Mucosa of descending colon (tissue), 3 donors: ENCODE measurements around the gene SETSIP. TPM values are rescaled to one million over a fixed set of nuclear protein-coding genes. Genes with fewer than 3 reads are reported as not detected.
"Not testable (repeated sequence)": the region's sequence is repeated elsewhere in the genome, so short reads cannot be mapped to it uniquely, and the experiment has no call there.

ENCODE experiments used
- ATAC-seq: fragments of 200-7000 bp; cut with Tn5 transposase; one replicate; pipeline ENCODE4 v1.9.1; 2020; ENCODE audit warnings: mild to moderate bottlenecking, moderate library complexity
- DNase-seq, 3 donors: peaks; one replicate each; pipeline ENCODE4 v3.0.0-alpha.2; 2020
- H3K36me3 ChIP-seq: fragments of 200-600 bp; one replicate; pipeline ENCODE4 v1.8.0; 2021; ENCODE audit warnings: low read depth, mild to moderate bottlenecking
- H3K4me1 ChIP-seq: fragments of 200-600 bp; one replicate; pipeline ENCODE4 v1.8.0; 2021; ENCODE audit warnings: low read depth, mild to moderate bottlenecking
- H3K4me3 ChIP-seq: fragments of 200-600 bp; one replicate; pipeline ENCODE4 v1.8.0; 2021; ENCODE audit warnings: mild to moderate bottlenecking
- H3K9me3 ChIP-seq: fragments of 200-600 bp; one replicate; pipeline ENCODE4 v1.8.0; 2021; ENCODE audit warnings: mild to moderate bottlenecking
- intact Hi-C, 2 donors: fragments of 100-400 bp; cut with DNase I in 1 of 2; cut with micrococcal nuclease in 1 of 2; formaldehyde crosslinking; loops; one replicate each; pipeline versions ENCODE4 v1.11.0 to v1.11.1; 2022; cut with DNase I, micrococcal nuclease
- total RNA-seq, 3 donors: library from RNA; stranded (reverse); fragmentation: NEBNext Ultra II Directional in 2 of 3; extraction: Animal tissue kit (Norgen Biotek cat#: 25700) in 2 of 3; gene quantifications; one replicate each; pipeline versions ENCODE4 v1.2.1 to v1.2.4, GENCODE V29; 2021 to 2023
- TF ChIP-seq, protein P1 (sequence below): fragments of 200-600 bp; IDR thresholded peaks from one replicate; pipeline ENCODE4 v1.8.0; 2022; ENCODE audit warnings: antibody characterized with exemption, mild to moderate bottlenecking
- donor health status: DM: no; HTN: no; CAD: no; lungs with moderate emphysema.
- donor health status: DM: no; HTN: no; CAD: no.
- donor health status: DM: no; HTN: yes; CAD: no.

Gene SETSIP
- total RNA-seq, 3 donors from 2014 or later: not detected

DNA sequence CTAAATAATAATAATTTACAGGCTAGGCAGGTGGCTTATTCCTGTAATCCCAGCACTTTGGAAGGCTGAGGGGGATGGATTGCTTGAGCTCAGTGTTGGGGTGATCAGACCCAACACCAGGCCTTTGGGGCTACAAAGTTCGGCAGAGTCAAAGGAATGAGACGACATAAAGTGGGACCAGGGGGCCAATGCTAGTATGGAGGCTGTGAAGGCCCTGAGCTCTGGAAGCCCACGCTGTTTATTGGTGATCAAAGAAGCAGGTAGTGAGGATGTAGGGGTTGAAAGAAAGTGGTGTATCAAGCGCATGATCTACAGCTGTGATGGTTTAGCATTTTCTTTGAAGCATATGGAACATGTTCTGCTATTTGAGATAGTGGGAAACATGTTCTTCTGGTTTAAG is 10.5 kb upstream of the SETSIP start:
- intact Hi-C loops: no loop called here
- no peak overlapping the region for H3K4me3 ChIP-seq

GRCh38 chr1:92084651-92085050 is 9.4 kb upstream of the SETSIP start:
- no peaks in the 10 kb centered on the region for H3K36me3 ChIP-seq
- DNase-seq (no peak), ATAC-seq (no peak)
- intact Hi-C loops: no loop called here
- peaks cover 24% of the 10 kb centered on the region for H3K9me3 ChIP-seq
- TF ChIP-seq, protein P1, sequence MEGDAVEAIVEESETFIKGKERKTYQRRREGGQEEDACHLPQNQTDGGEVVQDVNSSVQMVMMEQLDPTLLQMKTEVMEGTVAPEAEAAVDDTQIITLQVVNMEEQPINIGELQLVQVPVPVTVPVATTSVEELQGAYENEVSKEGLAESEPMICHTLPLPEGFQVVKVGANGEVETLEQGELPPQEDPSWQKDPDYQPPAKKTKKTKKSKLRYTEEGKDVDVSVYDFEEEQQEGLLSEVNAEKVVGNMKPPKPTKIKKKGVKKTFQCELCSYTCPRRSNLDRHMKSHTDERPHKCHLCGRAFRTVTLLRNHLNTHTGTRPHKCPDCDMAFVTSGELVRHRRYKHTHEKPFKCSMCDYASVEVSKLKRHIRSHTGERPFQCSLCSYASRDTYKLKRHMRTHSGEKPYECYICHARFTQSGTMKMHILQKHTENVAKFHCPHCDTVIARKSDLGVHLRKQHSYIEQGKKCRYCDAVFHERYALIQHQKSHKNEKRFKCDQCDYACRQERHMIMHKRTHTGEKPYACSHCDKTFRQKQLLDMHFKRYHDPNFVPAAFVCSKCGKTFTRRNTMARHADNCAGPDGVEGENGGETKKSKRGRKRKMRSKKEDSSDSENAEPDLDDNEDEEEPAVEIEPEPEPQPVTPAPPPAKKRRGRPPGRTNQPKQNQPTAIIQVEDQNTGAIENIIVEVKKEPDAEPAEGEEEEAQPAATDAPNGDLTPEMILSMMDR: no peak
- H3K4me1 ChIP-seq: no peaks in the 10 kb centered on the region
- H3K4me3 ChIP-seq: no peak overlapping the region

More for the DNA sequence above, 10.5 kb upstream of the SETSIP start:
- TF ChIP-seq, protein P1: no peak
- Histone ChIP-seq H3K9me3 (peaks cover 24% of the 10 kb centered on the region), H3K4me1 (no peaks in the 10 kb centered on the region), H3K36me3 (no peaks in the 10 kb centered on the region)
- peak in 1 of 3 donors; percentile 8 for DNase-seq
- ATAC-seq: no peak

- DNase-seq (no peak), ATAC-seq (no peak)
- intact Hi-C loops: no loop called here
Observed at GRCh38 chr1:92081031-92081430, 5.8 kb upstream of the SETSIP start.

GRCh38 chr1:92080128-92080985 is 5.1 kb upstream of the SETSIP start, which contains the start of gene BTBD8:
BTBD8 (plus strand) TSS chr1:92080345; CDS start chr1:92080572, 227 bp downstream.
- TF ChIP-seq, protein P1: no peak
- intact Hi-C loops: no loop called here
- peak; percentile 87 to 90 (median 88) for DNase-seq
- Histone ChIP-seq H3K36me3 (no peaks in the 10 kb centered on the region), H3K4me1 (no peaks in the 10 kb centered on the region), H3K4me3 (peak within 1 kb of the TSS; percentile 56), H3K9me3 (peaks cover 9% of the 10 kb centered on the region)
- peak; percentile 95 for ATAC-seq

More at GRCh38 chr1:92081031-92081430, 5.8 kb upstream of the SETSIP start:
- H3K9me3 ChIP-seq: peaks cover 16% of the 10 kb centered on the region
- no peaks in the 10 kb centered on the region for H3K36me3 ChIP-seq
- peak overlapping the region; percentile 56 for H3K4me3 ChIP-seq
- TF ChIP-seq, protein P1: no peak
- no peaks in the 10 kb centered on the region for H3K4me1 ChIP-seq

DNA sequence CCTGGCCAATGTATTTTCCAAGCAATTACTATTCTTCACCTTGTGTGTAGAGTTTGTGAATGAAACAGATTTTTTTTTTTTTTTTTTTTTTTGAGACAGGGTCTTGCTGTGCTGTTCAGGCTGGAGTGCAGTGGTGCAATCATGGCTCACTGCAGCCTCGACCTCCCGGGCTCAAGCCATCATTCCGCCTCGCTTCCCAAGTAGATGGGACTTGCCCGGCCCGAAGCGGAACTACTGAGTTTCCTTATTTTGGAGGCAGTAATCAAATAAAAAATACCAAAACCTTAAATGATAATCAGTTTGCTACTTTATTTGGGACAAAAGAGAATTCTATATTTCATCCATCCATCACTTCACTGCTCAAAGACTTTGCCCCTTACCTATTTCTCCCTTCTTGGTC is 4.2 kb upstream of the SETSIP start:
- no peak for ATAC-seq
- Histone ChIP-seq H3K9me3 (peaks cover under 1% of the 10 kb centered on the region), H3K4me3 (no peak overlapping the region), H3K36me3 (no peaks in the 10 kb centered on the region), H3K4me1 (no peaks in the 10 kb centered on the region)
- intact Hi-C loops: no loop called here
- no peak for DNase-seq
- TF ChIP-seq, protein P1: no peak

- H3K4me3 ChIP-seq, H3K36me3 ChIP-seq, H3K9me3 ChIP-seq, H3K4me1 ChIP-seq, ATAC-seq, intact Hi-C loops, DNase-seq: not testable (repeated sequence)
Observed at GRCh38 chr1:92078077-92078476, 2.9 kb upstream of the SETSIP start.
